ENCODE results near the gene KLF3. TPM values are rescaled to one million over a fixed set of nuclear protein-coding genes. Genes with fewer than 3 reads are reported as not detected.

KLF3 gene
- total and polyA plus RNA-seq, 2 of the 8 experiments (the other 6 are each of a cell fraction or from before 2014, with no cell fraction given): 8.0 to 14.9 TPM

DNA sequence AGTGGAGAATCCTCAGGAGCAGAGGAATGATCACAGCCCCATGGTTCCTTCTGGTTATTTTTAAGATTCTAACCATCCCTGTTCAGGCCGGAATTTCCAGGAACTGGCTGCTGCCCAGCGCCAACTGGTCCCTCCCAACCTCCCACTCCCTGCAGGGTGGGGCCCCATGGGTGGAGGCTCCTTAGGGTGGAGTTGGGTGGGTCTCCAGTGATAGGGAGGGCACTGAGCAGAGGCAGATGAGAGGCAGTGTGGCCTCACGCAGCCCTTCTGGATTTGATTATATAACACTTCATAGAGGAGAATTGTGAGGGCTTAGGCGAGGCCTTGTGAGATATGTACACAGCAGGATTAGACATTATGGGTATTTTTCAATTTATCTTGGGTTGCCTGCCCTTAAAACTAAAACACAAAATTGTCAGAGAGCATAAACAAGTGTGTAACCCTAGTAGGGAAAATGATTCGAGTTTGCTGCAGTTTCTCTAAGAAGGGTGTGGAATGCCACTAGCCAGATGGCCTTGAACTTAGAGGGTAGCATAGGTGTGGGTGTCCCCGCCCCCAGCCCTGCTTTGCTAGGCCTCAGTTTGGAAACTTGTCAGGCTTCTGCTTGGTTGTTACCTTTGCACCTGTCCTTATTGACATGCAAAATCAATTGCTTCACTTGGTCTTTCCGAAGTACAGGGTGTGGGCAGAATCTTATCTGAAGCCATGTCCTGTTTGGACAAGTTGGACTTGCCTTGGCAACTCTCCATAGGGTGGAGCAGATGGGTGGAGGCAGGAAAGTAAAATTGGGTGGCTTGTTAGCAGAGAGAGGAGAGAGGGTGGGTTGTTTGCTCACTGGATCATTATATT lies 9.4 kb downstream of the KLF3 start (continued):
- TF ChIP-seq SIN3A (conservative IDR thresholded peaks at IDR 0.05 in 1 of 2, IDR thresholded peaks at IDR 0.05 in 1 of 2; ENCODE audit: low read depth in 1 of 2, low read length in 2 of 2): no peak
